ENCODE results near the gene TSR2.

TSR2 gene

DNA sequence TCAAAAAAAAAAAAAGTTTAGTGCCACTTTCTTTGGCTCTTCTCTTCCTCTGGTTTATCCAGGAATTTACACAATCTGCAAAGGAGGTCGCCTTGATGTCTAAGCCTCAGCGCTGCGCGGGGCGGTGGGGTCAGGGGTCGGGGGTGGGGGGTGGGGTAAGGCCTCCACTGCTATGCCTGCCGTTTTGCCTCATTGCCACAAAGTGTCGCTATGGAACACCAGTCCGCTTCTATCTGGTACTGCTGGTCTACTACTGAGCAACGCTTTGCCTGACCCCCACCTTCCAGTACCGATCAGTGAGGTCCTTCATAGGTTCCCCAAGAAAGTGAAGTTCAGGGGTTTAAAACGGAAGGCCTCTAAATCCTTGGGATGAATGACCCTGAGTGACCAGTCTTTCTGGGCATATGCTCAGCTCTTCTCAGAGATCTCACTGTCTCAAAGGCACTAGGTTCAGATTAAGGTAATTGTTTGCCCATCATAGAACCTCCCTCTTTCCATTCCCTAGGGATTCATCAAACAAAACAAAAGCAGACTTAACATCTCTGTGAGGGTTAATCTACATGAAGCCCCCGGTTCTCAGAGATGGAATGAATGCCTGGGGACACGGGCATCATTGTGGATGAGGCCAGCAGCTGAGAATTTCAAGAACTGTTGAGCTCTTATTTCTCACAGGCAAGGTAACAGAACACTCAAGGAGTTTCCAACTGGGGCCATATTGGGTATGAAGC, 16.9 kb upstream of the TSR2 start:
- H3K27ac ChIP-seq (ENCODE audit: low read depth, low read length), result no peak overlapping the region
- H3K36me3 ChIP-seq (ENCODE audit: control insufficient read depth in 1 of 2, insufficient read depth in 2 of 2, low read length in 2 of 2), result no peaks in the 10 kb centered on the region
- H3K9me3 ChIP-seq (ENCODE audit: control insufficient read depth in 1 of 2, low read length in 2 of 2), result no peaks in the 10 kb centered on the region
- peaks cover 0 to 3% of the 10 kb centered on the region in 2 donors for H3K4me1 ChIP-seq (ENCODE audit: control insufficient read depth in 1 of 2, insufficient read depth in 2 of 2, low read length in 2 of 2)
- H3K27me3 ChIP-seq (ENCODE audit: control insufficient read depth in 1 of 2, insufficient read depth in 2 of 2, low read length in 2 of 2), result no peaks in the 10 kb centered on the region
- H3K4me3 ChIP-seq (ENCODE audit: low read depth in 1 of 2, low read length in 2 of 2), result no peak overlapping the region
- no peak overlapping the region for H3K9ac ChIP-seq (ENCODE audit: low read depth in 1 of 2, low read length in 2 of 2)

DNA sequence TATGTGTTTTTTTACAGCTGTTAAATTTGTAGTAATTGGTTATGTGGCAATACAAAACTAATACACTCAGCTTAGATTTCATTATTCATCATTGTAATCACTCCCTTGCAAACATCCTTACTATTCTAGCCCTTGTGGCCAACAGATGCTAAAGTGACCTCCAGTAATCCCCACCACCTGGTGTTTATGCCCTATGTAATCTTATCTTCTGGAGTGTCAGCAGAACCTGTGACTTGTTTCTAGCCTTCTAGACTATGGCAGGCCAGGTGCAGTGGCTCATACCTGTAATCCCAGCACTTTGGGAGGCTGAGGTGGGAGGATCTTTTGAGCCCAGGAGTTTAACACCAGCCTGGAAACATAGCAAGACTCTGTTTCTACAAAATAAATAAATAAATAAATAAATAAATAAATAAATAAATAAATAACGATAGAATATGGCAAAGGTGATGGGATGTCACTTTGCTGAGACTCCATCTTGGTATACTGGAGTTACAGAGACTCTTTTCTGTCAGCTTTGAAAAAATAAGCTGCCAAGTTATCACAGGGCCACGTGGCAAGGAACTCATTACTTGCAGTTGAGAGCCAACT, 12.3 kb upstream of the TSR2 start:
- no peaks in the 10 kb centered on the region for H3K9me3 ChIP-seq (ENCODE audit: control insufficient read depth in 1 of 2, low read length in 2 of 2)

DNA sequence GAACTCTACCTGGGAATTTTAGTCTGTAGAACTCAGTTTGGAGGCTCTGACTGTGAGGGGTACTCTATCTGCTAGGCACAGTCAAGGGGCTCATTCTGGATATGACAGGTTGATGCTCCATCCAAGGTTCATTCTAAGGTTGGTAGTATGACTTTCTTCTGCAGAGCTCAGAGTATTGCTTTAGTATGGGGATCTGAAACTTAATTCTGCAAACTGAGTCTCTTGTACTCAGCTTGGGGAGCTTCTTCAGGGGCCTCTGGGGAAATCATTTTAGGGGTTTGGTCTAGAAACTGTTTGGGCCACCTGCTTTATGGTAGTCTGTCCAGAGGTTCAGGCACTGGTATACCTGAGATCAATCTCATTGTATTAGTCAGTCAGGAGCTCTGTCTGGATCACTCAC, 9.7 kb upstream of the TSR2 start:
- Histone ChIP-seq H3K9ac (ENCODE audit: low read depth in 1 of 2, low read length in 2 of 2) (no peak overlapping the region), H3K27ac (ENCODE audit: low read depth, low read length) (no peak overlapping the region), H3K27me3 (ENCODE audit: control insufficient read depth in 1 of 2, insufficient read depth in 2 of 2, low read length in 2 of 2) (no peaks in the 10 kb centered on the region), H3K4me3 (ENCODE audit: low read depth in 1 of 2, low read length in 2 of 2) (no peak overlapping the region), H3K4me1 (ENCODE audit: control insufficient read depth in 1 of 2, insufficient read depth in 2 of 2, low read length in 2 of 2) (no peaks in the 10 kb centered on the region), H3K36me3 (ENCODE audit: control insufficient read depth in 1 of 2, insufficient read depth in 2 of 2, low read length in 2 of 2) (no peaks in the 10 kb centered on the region), H3K9me3 (ENCODE audit: control insufficient read depth in 1 of 2, low read length in 2 of 2) (no peaks in the 10 kb centered on the region)

More for the DNA sequence above, 12.3 kb upstream of the TSR2 start:
- H3K4me3 ChIP-seq (ENCODE audit: low read depth in 1 of 2, low read length in 2 of 2), result no peak overlapping the region
- H3K4me1 ChIP-seq (ENCODE audit: control insufficient read depth in 1 of 2, insufficient read depth in 2 of 2, low read length in 2 of 2), result no peaks in the 10 kb centered on the region
- no peak overlapping the region for H3K9ac ChIP-seq (ENCODE audit: low read depth in 1 of 2, low read length in 2 of 2)
- no peaks in the 10 kb centered on the region for H3K27me3 ChIP-seq (ENCODE audit: control insufficient read depth in 1 of 2, insufficient read depth in 2 of 2, low read length in 2 of 2)
- no peaks in the 10 kb centered on the region for H3K36me3 ChIP-seq (ENCODE audit: control insufficient read depth in 1 of 2, insufficient read depth in 2 of 2, low read length in 2 of 2)
- no peak overlapping the region for H3K27ac ChIP-seq (ENCODE audit: low read depth, low read length)

DNA sequence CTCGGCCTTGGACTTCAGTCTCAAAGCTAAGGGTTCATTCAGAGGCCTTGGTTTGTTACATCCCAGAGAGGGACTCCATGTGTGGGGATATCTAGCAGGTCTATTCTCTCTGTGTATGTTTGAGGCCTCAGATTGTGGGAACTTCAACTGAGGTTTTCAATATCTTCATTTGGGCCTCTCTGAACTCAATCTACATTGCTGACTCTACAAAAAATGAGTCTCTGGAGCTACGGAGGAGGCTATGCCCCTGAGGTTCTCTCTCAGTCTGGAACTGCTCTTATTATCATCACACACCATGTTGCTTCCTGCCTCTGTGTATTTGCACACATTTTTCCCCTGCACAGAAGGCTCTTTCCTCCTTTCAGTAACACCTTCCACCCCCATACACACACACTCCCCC, 5.1 kb upstream of the TSR2 start:
- H3K4me3 ChIP-seq (ENCODE audit: low read depth in 1 of 2, low read length in 2 of 2), result no peak overlapping the region
- H3K4me1 ChIP-seq (ENCODE audit: control insufficient read depth in 1 of 2, insufficient read depth in 2 of 2, low read length in 2 of 2), result no peaks in the 10 kb centered on the region
- H3K27me3 ChIP-seq (ENCODE audit: control insufficient read depth in 1 of 2, insufficient read depth in 2 of 2, low read length in 2 of 2), result no peaks in the 10 kb centered on the region
- no peak overlapping the region for H3K9ac ChIP-seq (ENCODE audit: low read depth in 1 of 2, low read length in 2 of 2)
- H3K27ac ChIP-seq (ENCODE audit: low read depth, low read length), result no peak overlapping the region
- H3K36me3 ChIP-seq (ENCODE audit: control insufficient read depth in 1 of 2, insufficient read depth in 2 of 2, low read length in 2 of 2), result no peaks in the 10 kb centered on the region
- no peaks in the 10 kb centered on the region for H3K9me3 ChIP-seq (ENCODE audit: control insufficient read depth in 1 of 2, low read length in 2 of 2)

DNA sequence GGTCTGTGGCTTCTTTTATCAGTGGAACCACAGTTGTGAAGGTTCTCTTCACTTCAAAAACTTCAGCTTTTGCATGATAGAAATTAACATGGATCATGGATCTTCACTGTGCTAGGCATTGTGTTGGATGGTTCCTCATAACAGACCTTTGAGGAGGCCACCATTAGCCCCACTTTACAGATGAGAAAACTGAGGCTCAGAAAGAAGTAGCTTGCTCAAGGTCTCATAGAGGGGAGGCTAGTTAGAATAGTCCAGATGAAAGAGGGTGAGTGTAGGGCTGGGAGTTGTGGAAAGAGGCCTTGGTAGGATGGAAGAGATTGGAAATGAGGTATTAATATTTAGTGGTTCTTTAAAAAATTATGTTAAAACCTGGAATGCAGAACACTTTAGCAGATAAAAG, 2.6 kb downstream of the TSR2 start:
- Histone ChIP-seq H3K9me3 (ENCODE audit: control insufficient read depth in 1 of 2, low read length in 2 of 2) (no peaks in the 10 kb centered on the region), H3K36me3 (ENCODE audit: control insufficient read depth in 1 of 2, insufficient read depth in 2 of 2, low read length in 2 of 2) (peaks cover 3 to 23% of the 10 kb centered on the region in 2 donors)

DNA sequence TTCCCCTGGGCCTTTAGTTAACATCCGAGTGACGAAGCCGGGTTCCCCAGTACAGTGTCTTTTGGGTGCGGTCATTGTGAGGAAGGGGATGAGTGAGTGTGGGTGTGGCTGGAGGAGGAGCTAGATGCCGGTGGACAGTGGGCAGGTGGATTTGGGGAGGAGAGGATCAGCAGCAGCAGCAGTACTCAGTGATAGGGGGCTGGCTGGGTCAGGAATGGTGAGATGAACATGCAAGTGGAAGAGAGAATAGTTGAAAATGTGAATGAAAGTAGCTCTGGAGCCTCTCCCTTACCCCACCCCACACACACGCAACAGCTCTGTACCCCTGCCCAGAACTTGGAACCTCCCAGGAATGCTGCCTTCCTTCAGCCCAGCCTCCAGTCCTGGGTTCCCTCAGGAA, 4.5 kb downstream of the TSR2 start:
- H3K4me3 ChIP-seq (ENCODE audit: low read depth in 1 of 2, low read length in 2 of 2), result no peak overlapping the region
- H3K27ac ChIP-seq (ENCODE audit: low read depth, low read length), result no peak overlapping the region
- H3K27me3 ChIP-seq (ENCODE audit: control insufficient read depth in 1 of 2, insufficient read depth in 2 of 2, low read length in 2 of 2), result no peaks in the 10 kb centered on the region
- no peak overlapping the region for H3K9ac ChIP-seq (ENCODE audit: low read depth in 1 of 2, low read length in 2 of 2)
- H3K4me1 ChIP-seq (ENCODE audit: control insufficient read depth in 1 of 2, insufficient read depth in 2 of 2, low read length in 2 of 2), result peaks cover 10 to 15% of the 10 kb centered on the region in 2 donors
- H3K9me3 ChIP-seq (ENCODE audit: control insufficient read depth in 1 of 2, low read length in 2 of 2), result no peaks in the 10 kb centered on the region
- peaks cover 3 to 23% of the 10 kb centered on the region in 2 donors for H3K36me3 ChIP-seq (ENCODE audit: control insufficient read depth in 1 of 2, insufficient read depth in 2 of 2, low read length in 2 of 2)

More for the DNA sequence above, 2.6 kb downstream of the TSR2 start:
- no peak overlapping the region for H3K9ac ChIP-seq (ENCODE audit: low read depth in 1 of 2, low read length in 2 of 2)
- peaks cover 10 to 15% of the 10 kb centered on the region in 2 donors for H3K4me1 ChIP-seq (ENCODE audit: control insufficient read depth in 1 of 2, insufficient read depth in 2 of 2, low read length in 2 of 2)
- H3K4me3 ChIP-seq (ENCODE audit: low read depth in 1 of 2, low read length in 2 of 2), result no peak overlapping the region
- H3K27me3 ChIP-seq (ENCODE audit: control insufficient read depth in 1 of 2, insufficient read depth in 2 of 2, low read length in 2 of 2), result no peaks in the 10 kb centered on the region
- no peak overlapping the region for H3K27ac ChIP-seq (ENCODE audit: low read depth, low read length)

DNA sequence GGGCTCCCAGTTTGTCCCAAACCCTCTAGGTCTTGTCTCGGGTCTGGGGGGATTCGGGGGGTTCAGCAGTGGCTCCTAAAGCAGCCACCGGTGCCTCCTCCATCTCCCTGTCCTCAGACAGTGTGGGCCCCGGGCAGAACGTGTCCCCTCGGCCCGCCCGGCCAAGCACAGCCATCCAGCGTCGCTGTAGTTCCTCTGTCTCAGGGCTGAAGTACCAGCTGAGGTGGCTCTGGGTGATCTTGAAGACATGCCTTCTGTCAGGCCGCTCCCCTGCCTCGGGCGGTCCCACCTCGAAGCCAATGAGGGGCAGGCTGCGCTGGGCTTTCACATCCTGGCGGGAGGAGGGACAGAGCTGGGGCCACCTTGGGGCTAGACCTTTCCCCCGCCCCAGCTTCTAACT, 5.9 kb downstream of the TSR2 start:
- peaks cover 3 to 23% of the 10 kb centered on the region in 2 donors for H3K36me3 ChIP-seq (ENCODE audit: control insufficient read depth in 1 of 2, insufficient read depth in 2 of 2, low read length in 2 of 2)
- no peak overlapping the region for H3K4me3 ChIP-seq (ENCODE audit: low read depth in 1 of 2, low read length in 2 of 2)
- H3K27me3 ChIP-seq (ENCODE audit: control insufficient read depth in 1 of 2, insufficient read depth in 2 of 2, low read length in 2 of 2), result no peaks in the 10 kb centered on the region
- no peak overlapping the region for H3K27ac ChIP-seq (ENCODE audit: low read depth, low read length)
- no peak overlapping the region for H3K9ac ChIP-seq (ENCODE audit: low read depth in 1 of 2, low read length in 2 of 2)
- H3K4me1 ChIP-seq (ENCODE audit: control insufficient read depth in 1 of 2, insufficient read depth in 2 of 2, low read length in 2 of 2), result peaks cover 8 to 13% of the 10 kb centered on the region in 2 donors
- H3K9me3 ChIP-seq (ENCODE audit: control insufficient read depth in 1 of 2, low read length in 2 of 2), result no peaks in the 10 kb centered on the region

DNA sequence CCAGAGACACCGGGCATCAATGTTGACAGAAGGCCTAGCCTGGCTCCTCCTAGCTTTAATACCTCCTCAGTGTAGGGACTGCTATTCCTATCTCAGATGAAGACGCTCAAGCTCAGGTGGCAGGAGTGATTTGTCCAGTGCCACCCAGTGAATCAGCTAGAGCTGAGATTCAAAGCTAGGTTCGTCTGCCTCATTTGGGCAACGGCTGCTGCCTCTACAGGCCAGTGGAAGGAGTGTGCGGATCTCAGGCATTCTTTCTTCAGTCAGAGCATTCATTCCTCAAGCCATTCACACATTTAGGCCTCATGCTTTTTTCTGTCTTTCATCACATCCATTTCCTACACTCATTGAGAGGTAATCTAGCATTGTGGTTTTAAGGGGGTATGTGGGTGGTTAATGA, 7.3 kb downstream of the TSR2 start:
- H3K27ac ChIP-seq (ENCODE audit: low read depth, low read length), result no peak overlapping the region
- no peaks in the 10 kb centered on the region for H3K27me3 ChIP-seq (ENCODE audit: control insufficient read depth in 1 of 2, insufficient read depth in 2 of 2, low read length in 2 of 2)
- H3K36me3 ChIP-seq (ENCODE audit: control insufficient read depth in 1 of 2, insufficient read depth in 2 of 2, low read length in 2 of 2), result peaks cover 3 to 23% of the 10 kb centered on the region in 2 donors
- H3K4me1 ChIP-seq (ENCODE audit: control insufficient read depth in 1 of 2, insufficient read depth in 2 of 2, low read length in 2 of 2), result no peaks in the 10 kb centered on the region
- no peak overlapping the region for H3K4me3 ChIP-seq (ENCODE audit: low read depth in 1 of 2, low read length in 2 of 2)
- no peaks in the 10 kb centered on the region for H3K9me3 ChIP-seq (ENCODE audit: control insufficient read depth in 1 of 2, low read length in 2 of 2)
- H3K9ac ChIP-seq (ENCODE audit: low read depth in 1 of 2, low read length in 2 of 2), result no peak overlapping the region

DNA sequence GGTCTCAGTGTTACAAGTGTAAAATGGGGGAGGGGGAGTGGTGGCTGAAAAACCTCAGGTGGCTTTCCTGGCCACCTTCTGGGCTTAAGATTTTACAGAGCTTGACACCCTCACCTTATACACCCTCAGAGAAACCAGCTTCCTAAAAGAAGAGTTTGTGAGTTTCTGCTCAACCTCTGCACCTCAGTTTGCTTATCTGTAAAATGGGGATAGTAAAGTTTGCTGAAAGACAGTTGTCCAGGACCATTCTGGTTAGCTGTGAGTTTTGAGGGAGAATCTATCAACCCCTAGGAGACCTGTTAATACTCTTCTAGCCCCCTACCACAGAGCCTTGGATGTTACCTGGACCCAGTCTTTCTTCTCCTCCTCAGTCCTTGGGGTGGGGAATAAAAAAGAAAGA, 9.7 kb downstream of the TSR2 start:
- Histone ChIP-seq H3K27ac (ENCODE audit: low read depth, low read length) (no peak overlapping the region), H3K27me3 (ENCODE audit: control insufficient read depth in 1 of 2, insufficient read depth in 2 of 2, low read length in 2 of 2) (no peaks in the 10 kb centered on the region), H3K4me1 (ENCODE audit: control insufficient read depth in 1 of 2, insufficient read depth in 2 of 2, low read length in 2 of 2) (no peaks in the 10 kb centered on the region), H3K4me3 (ENCODE audit: low read depth in 1 of 2, low read length in 2 of 2) (no peak overlapping the region), H3K9me3 (ENCODE audit: control insufficient read depth in 1 of 2, low read length in 2 of 2) (no peaks in the 10 kb centered on the region), H3K36me3 (ENCODE audit: control insufficient read depth in 1 of 2, insufficient read depth in 2 of 2, low read length in 2 of 2) (peaks cover 0 to 8% of the 10 kb centered on the region in 2 donors), H3K9ac (ENCODE audit: low read depth in 1 of 2, low read length in 2 of 2) (no peak overlapping the region)

DNA sequence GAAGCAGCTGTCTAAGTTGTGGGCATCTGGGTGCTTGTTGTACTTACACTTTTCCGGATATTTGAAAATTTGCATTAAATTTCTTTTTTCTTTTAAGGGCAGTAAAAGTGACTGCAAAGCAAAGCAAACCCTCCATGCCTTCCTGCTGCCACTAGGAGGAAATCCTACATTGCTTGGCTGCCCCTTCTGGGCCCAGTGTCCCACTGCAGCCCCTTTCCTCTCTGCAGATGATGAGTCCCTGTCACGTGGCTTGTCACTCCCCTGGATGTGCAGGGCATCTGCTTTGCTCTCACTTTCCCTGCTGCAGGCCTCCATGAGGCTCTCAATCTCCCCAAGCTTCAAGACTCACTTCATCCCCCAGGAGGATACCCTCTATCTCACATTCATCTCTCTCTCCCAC, 12.7 kb downstream of the TSR2 start:
- Histone ChIP-seq H3K27me3 (ENCODE audit: control insufficient read depth in 1 of 2, insufficient read depth in 2 of 2, low read length in 2 of 2) (no peaks in the 10 kb centered on the region), H3K27ac (ENCODE audit: low read depth, low read length) (no peak overlapping the region), H3K36me3 (ENCODE audit: control insufficient read depth in 1 of 2, insufficient read depth in 2 of 2, low read length in 2 of 2) (no peaks in the 10 kb centered on the region), H3K4me1 (ENCODE audit: control insufficient read depth in 1 of 2, insufficient read depth in 2 of 2, low read length in 2 of 2) (no peaks in the 10 kb centered on the region), H3K4me3 (ENCODE audit: low read depth in 1 of 2, low read length in 2 of 2) (no peak overlapping the region), H3K9me3 (ENCODE audit: control insufficient read depth in 1 of 2, low read length in 2 of 2) (no peaks in the 10 kb centered on the region), H3K9ac (ENCODE audit: low read depth in 1 of 2, low read length in 2 of 2) (no peak overlapping the region)
